ENCODE measurements around the gene KRT83.
"Not testable (repeated sequence)": the region's sequence is repeated elsewhere in the genome, so short reads cannot be mapped to it uniquely, and the experiment has no call there.

Gene KRT83

DNA sequence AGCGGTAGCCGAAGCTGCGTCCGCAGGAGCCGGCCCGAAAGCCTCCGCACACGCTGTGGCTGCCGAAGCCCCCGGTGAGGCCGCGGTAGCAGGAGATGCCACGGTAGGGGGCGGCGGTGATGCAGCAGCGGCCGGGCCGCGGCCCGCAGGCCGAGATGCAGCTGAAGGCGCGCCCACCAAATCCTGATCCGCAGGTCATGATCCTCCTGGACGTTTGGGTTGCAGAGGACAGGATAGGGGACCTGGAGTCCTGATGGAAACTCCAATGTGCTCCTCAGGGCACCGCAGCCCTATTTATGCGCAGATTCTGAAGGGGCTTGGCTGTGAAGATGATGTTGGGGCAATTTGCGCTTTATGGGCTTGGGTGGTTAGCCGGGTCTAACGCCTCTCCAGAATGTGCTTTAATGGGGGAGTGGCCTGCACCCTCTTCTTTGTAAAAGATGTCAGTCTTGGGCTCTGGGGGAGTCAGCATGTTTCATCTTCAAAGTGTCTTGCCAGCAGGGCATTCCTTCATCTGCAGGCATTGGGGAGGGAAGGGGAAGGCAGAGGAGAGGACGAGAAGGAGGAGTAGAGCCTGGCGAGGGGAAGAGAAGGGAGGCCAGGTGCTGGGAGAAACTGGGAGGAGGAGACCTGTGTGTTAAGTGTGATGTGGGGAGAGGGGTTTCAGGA is 29.8 kb downstream of the KRT83 start, which contains the start of gene KRT81:
TSS of gene KRT81 (minus strand) at position 268 of the 669 bp plus-strand sequence. CDS start at position 199, 69 bp downstream.
- no peak within 1 kb of the TSS for H3K4me3 ChIP-seq (ENCODE audit: low read depth, low read length)
- no peak for TF ChIP-seq CTCF (IDR thresholded peaks at IDR 0.05; ENCODE audit: low read depth, low read length)

DNA sequence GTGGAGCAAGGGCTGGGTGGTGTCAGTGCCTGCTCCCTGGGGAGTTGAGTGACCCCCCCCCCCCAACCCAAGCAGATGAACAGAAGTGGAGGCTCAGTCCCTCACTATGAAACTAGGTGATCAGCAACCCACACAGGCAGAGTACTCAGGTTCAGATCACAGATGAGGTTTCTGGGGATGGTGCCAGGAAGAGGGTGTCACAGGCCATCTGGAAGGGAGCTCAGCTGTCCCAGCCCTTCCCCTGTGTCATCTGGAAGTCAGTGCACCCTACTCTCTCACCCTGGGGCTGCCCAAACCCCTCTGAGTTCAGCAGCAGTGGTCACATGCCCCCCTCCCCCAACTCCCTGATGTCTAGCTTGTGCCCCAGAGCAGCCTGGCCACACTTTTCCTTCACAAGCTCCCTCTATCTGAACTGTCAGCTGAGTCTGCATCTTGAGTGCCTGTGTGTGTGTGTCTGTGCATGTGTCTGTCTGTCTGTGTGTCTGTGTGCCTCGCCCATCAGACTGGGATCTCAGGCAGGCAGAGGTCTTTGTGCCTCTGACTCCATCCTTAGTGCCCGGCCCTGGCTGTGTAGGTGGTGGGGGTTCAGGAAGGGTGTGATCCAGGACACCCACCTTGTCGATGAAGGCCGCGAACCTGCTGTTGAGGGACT is 30.6 kb downstream of the KRT83 start:
- H3K4me3 ChIP-seq (ENCODE audit: low read depth, low read length) = not testable (repeated sequence)

GRCh38 chr12:52287816-52288805 is 33.1 kb downstream of the KRT83 start:
- not testable (repeated sequence) for H3K4me3 ChIP-seq (ENCODE audit: low read depth, low read length)

DNA sequence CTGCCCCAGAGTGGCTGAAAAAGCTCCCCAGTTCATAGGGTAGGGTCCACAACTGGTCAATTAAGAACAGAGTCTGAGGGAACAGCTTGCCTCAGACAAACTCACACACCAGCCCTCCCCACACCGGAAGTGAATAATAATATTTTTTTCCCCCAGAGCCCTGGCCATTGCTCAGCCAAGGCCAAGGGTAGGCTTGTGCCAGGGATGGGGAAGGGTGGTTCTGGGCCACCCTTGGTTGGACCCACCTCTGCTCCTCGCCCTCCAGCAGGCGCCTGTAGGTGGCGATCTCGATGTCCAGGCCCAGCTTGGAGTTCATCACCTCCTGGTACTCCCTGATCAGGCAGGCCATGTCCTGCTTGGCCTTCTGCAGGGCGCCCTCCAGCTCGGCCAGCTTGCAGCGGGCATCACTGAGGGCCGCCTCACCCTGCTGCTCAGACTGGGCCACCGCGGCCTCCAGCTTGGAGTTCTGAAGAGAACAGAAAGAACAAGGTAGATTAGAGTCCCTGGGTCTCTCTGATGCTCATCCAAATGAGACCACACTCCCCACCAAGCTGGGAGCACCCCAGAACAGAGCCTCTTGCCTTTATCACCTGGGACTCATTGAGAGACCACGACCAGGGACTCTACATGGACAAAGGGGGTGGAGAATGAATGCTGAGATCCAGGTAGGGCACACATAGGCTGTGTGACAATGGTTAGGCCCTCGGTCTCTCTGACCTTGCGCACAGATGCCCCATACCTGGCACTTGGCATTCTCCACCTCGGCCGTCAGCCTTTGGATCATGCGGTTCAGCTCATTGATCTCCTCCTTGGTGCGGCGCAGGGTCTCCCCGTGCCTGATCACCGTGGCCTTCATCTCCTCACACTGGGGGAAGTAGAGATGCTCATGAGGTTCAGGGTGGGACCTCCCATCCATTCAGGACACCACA is 34.1 kb downstream of the KRT83 start:
- H3K4me3 ChIP-seq (ENCODE audit: low read depth, low read length) = not testable (repeated sequence)

GRCh38 chr12:52285851-52286530 is 35.2 kb downstream of the KRT83 start:
- H3K4me3 ChIP-seq (ENCODE audit: low read depth, low read length) = no peak overlapping the region

GRCh38 chr12:52285172-52285745 is 35.9 kb downstream of the KRT83 start:
- no peak for TF ChIP-seq CTCF (IDR thresholded peaks at IDR 0.05; ENCODE audit: low read depth, low read length)
- H3K4me3 ChIP-seq (ENCODE audit: low read depth, low read length) = no peak overlapping the region

More at GRCh38 chr12:52285851-52286530, 35.2 kb downstream of the KRT83 start:
- no peak for TF ChIP-seq CTCF (IDR thresholded peaks at IDR 0.05; ENCODE audit: low read depth, low read length)

DNA sequence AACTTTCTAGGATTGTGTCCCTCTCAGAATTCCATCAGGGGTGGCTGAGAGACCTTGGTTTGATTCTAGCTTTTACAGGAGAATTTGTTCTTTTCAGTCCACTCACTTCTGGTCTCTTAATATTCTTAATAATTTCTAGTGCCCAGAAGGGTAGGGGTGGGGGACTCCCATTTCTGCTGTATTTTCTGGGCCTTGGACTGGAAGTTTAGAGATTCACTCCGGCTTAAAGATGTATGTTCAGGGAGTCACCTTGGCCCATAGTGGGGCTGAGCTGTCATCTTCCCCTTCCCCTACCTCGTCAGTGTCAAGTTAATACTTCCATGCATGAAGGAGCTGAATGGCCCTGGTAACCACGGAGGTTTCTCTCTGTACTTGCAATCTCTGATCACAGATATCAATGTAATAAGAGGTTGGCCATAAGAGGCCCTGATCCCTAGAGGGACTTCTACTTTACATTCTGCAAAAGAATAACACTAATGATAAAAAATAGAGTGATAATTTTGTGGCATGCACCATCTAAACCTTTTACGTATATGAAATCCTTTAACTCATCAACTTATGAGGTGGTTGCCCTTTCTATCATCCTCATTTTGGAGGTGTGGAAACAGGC is 36.5 kb downstream of the KRT83 start:
- no peak for TF ChIP-seq CTCF (IDR thresholded peaks at IDR 0.05; ENCODE audit: low read depth, low read length)
- H3K4me3 ChIP-seq (ENCODE audit: low read depth, low read length) = no peak overlapping the region

All from WI38 (cell line).